PC-3 (cell line): ENCODE results near the gene FOXN4. TPM values are rescaled to one million over a fixed set of nuclear protein-coding genes. Genes with fewer than 3 reads are reported as not detected.

ENCODE experiments used
- ATAC-seq: fragments of 200-7000 bp; cut with Tn5 transposase; 2 replicates; pipeline ENCODE4 v1.9.1; 2020; ENCODE audit warnings: mild to moderate bottlenecking, moderate library complexity
- BruUV-seq: library from RNA; stranded (reverse); fragments of 400-500 nt; replicated peaks from 2 replicates; lab custom pipeline; 2021; lab: Mats Ljungman, UMichigan
- CTCF ChIA-PET: fragments of 300-600 bp; sonication (Branson Sonifier 250); formaldehyde crosslinking; loops from one replicate; lab custom pipeline; 2022; ENCODE audit warnings: antibody characterized with exemption; lab: Charles Lee
- POLR2A ChIA-PET: fragments of 300-600 bp; sonication (Branson Sonifier 250); formaldehyde crosslinking; loops from one replicate; lab custom pipeline; 2022; ENCODE audit warnings: antibody characterized with exemption; ENCODE audit not compliant: unreplicated experiment; lab: Charles Lee
- DNase-seq: peaks from one replicate; pipeline ENCODE4 v3.0.0-alpha.2; 2015
- H2AFZ ChIP-seq: fragments of 300-600 bp; sonication (generic); 2 replicates; pipeline ENCODE4 v1.6.0; 2016; ENCODE audit warnings: antibody characterized with exemption, low read length
- H3F3A ChIP-seq: fragments of 300-600 bp; sonication (generic); one replicate; pipeline ENCODE4 v1.6.0; 2017; ENCODE audit warnings: antibody characterized with exemption, low read length, control low read depth, mild to moderate bottlenecking; ENCODE audit not compliant: unreplicated experiment
- H3K27ac ChIP-seq: fragments of 300-600 bp; sonication (generic); 2 replicates; pipeline ENCODE4 v1.5.1; 2016; ENCODE audit warnings: mild to moderate bottlenecking, low read length
- H3K27me3 ChIP-seq: fragments of 300-600 bp; sonication (generic); 2 replicates; pipeline ENCODE4 v1.6.1; 2016; ENCODE audit warnings: low read length, mixed read lengths
- H3K36me3 ChIP-seq: fragments of 300-600 bp; sonication (generic); 2 replicates; pipeline ENCODE4 v1.6.1; 2016; ENCODE audit warnings: low read depth, mixed run types, low read length, mixed read lengths
- H3K4me1 ChIP-seq: fragments of 300-600 bp; sonication (generic); 2 replicates; pipeline ENCODE4 v1.5.1; 2016; ENCODE audit warnings: low read length; ENCODE audit not compliant: insufficient read depth
- H3K4me2 ChIP-seq: fragments of 300-600 bp; sonication (generic); 2 replicates; pipeline ENCODE4 v1.6.0; 2016; ENCODE audit warnings: low read length
- H3K4me3 ChIP-seq: fragments of 300-600 bp; sonication (generic); 2 replicates; pipeline ENCODE4 v1.5.1; 2016; ENCODE audit warnings: mild to moderate bottlenecking, low read length, mixed read lengths
- H3K79me2 ChIP-seq: fragments of 300-600 bp; sonication (generic); 2 replicates; pipeline ENCODE4 v1.6.1; 2017; ENCODE audit warnings: low read length, mixed read lengths
- H3K9ac ChIP-seq: fragments of 300-600 bp; sonication (generic); 2 replicates; pipeline ENCODE4 v1.6.0; 2016; ENCODE audit warnings: mild to moderate bottlenecking, low read length
- H3K9me2 ChIP-seq: fragments of 300-600 bp; sonication (generic); replicated peaks from 2 replicates; pipeline ENCODE4 v1.6.1; 2016; ENCODE audit warnings: mixed run types, low read length, mixed read lengths
- H3K9me3 ChIP-seq: fragments of 300-600 bp; sonication (generic); 2 replicates; pipeline ENCODE4 v1.6.1; 2016; ENCODE audit warnings: low read length, mixed read lengths
- H4K20me1 ChIP-seq: fragments of 300-600 bp; sonication (generic); 2 replicates; pipeline ENCODE4 v1.6.1; 2016; ENCODE audit warnings: low read length, mixed read lengths
- CTCF ChIP-seq: fragments of 300-600 bp; sonication (generic); conservative IDR thresholded peaks from 2 replicates; pipeline ENCODE4 v1.5.1; 2017; ENCODE audit warnings: antibody characterized with exemption, low read depth, mild to moderate bottlenecking, low read length
- EZH2 ChIP-seq: fragments of 300-600 bp; sonication (generic); IDR thresholded peaks from one replicate; pipeline ENCODE4 v1.6.1; 2017; ENCODE audit warnings: antibody characterized with exemption, mild to moderate bottlenecking, low read length; ENCODE audit not compliant: unreplicated experiment
- EZH2phosphoT487 ChIP-seq: fragments of 300-600 bp; sonication (generic); IDR thresholded peaks from 2 replicates; pipeline ENCODE4 v1.6.1; 2018; ENCODE audit warnings: mild to moderate bottlenecking, antibody characterized with exemption, low read length, borderline replicate concordance
- intact Hi-C: fragments of 100-400 bp; cut with micrococcal nuclease; formaldehyde crosslinking; loops from 2 replicates; pipeline ENCODE4 v1.9.0; 2023
- total RNA-seq: library from RNA; depleted of rRNA; stranded (reverse); fragments of >200 nt; gene quantifications from 2 replicates; pipeline ENCODE4 v1.2.3, GENCODE V29; 2014; rRNA removed

FOXN4 gene
- total RNA-seq, 1 experiment from 2014 or later = not detected

DNA sequence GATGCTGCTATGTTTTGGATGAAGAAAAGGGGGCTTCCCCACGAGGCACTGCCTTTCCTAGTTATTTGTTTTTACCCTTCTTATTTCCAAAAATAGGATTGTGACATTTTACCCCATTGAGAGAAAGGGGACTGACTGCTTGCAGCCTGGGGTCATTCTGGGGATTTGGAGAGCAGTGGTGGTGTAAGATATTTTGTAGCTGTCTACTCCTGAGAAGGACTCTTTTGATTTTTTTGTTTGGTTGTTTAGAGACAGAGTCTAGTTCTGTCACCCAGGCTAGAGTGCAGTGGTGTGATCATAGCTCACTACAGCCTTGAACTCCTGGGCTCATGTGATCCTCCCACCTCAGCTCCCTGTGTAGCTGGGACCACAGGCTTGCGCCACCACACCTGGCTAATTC, 78.9 kb downstream of the FOXN4 start:
- Histone ChIP-seq H2AFZ (no peak overlapping the region), H3K9me3 (no peaks in the 10 kb centered on the region), H3F3A (no peaks in the 10 kb centered on the region), H3K9me2 (no peaks in the 10 kb centered on the region), H3K4me3 (no peak overlapping the region), H3K9ac (no peak overlapping the region), H3K79me2 (no peaks in the 10 kb centered on the region), H4K20me1 (no peaks in the 10 kb centered on the region), H3K36me3 (no peaks in the 10 kb centered on the region; the same call in 1 of the 2 replicates), H3K27me3 (no peaks in the 10 kb centered on the region), H3K4me2 (no peak overlapping the region), H3K27ac (no peak overlapping the region), H3K4me1 (no peaks in the 10 kb centered on the region)
- ATAC-seq (no peak), DNase-seq (no peak)
- CTCF ChIA-PET = no interaction called here
- intact Hi-C loops = no loop called here
- POLR2A ChIA-PET = no interaction called here
- no TSS peak for BruUV-seq
- no peak for TF ChIP-seq EZH2phosphoT487
- TF ChIP-seq CTCF = no peak
- no peak for TF ChIP-seq EZH2

DNA sequence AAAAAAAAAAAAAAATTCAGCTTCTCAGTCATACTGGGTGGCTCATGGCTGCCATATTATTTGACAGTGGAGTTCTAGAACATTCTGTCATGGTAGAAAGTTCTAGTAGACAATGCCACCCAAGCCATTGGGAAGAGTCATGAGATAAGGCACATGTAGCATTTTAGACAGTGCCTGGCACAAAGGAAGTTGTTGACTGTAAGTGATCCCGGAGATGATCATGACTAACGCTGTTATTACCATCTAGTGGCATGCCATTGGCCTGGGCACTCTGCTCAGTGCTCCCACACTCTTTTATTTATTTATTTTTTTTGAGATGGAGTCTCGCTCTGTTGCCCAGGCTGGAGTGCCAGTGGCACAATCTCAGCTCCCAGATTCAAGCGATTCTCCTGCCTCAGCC, 80.4 kb downstream of the FOXN4 start:
- H3K79me2 ChIP-seq = no peaks in the 10 kb centered on the region
- H3K27me3 ChIP-seq = no peaks in the 10 kb centered on the region
- H3K9me2 ChIP-seq = no peaks in the 10 kb centered on the region
- H3K4me2 ChIP-seq = no peak overlapping the region
- H3K36me3 ChIP-seq = peaks cover 5% of the 10 kb centered on the region; the same call in 1 of the 2 replicates
- H3F3A ChIP-seq = no peaks in the 10 kb centered on the region
- intact Hi-C loops = no loop called here
- ATAC-seq (peak; percentile 22; the same call in 1 of the 2 replicates), DNase-seq (peak; percentile 18)
- no peak overlapping the region for H3K27ac ChIP-seq
- H3K9ac ChIP-seq = no peak overlapping the region
- H3K4me1 ChIP-seq = no peaks in the 10 kb centered on the region
- no peak overlapping the region for H2AFZ ChIP-seq
- ChIA-PET CTCF (no interaction called here), POLR2A (no interaction called here)
- H3K9me3 ChIP-seq = no peaks in the 10 kb centered on the region
- no peak for TF ChIP-seq CTCF
- no peak for TF ChIP-seq EZH2
- BruUV-seq = no TSS peak
- no peaks in the 10 kb centered on the region for H4K20me1 ChIP-seq
- no peak overlapping the region for H3K4me3 ChIP-seq

Other genes starting within 250 kb of the FOXN4 start
- gene ALKBH2, start 215.8 kb downstream of the FOXN4 start, total RNA-seq = 73.8 and 74.0 TPM in 2 replicates
- 168 and 179 TPM in 2 replicates for gene UNG, start 211.7 kb downstream of the FOXN4 start, total RNA-seq
- 21.7 and 22.6 TPM in 2 replicates for gene ACACB, start 192.7 kb downstream of the FOXN4 start, total RNA-seq
- gene MYO1H, start 38.6 kb upstream of the FOXN4 start, total RNA-seq = not detected in 2 replicates
- 42.3 and 58.1 TPM in 2 replicates for gene KCTD10, start 168.0 kb upstream of the FOXN4 start, total RNA-seq
- 25.7 and 35.6 TPM in 2 replicates for gene UBE3B, start 168.3 kb upstream of the FOXN4 start, total RNA-seq